ENCODE measurements around the gene JMJD8. TPM values are rescaled to one million over a fixed set of nuclear protein-coding genes. Genes with fewer than 3 reads are reported as not detected.

The JMJD8 gene
- total and polyA plus RNA-seq, 4 donors, result 21.2 to 52.6 (median 33.4) TPM

DNA sequence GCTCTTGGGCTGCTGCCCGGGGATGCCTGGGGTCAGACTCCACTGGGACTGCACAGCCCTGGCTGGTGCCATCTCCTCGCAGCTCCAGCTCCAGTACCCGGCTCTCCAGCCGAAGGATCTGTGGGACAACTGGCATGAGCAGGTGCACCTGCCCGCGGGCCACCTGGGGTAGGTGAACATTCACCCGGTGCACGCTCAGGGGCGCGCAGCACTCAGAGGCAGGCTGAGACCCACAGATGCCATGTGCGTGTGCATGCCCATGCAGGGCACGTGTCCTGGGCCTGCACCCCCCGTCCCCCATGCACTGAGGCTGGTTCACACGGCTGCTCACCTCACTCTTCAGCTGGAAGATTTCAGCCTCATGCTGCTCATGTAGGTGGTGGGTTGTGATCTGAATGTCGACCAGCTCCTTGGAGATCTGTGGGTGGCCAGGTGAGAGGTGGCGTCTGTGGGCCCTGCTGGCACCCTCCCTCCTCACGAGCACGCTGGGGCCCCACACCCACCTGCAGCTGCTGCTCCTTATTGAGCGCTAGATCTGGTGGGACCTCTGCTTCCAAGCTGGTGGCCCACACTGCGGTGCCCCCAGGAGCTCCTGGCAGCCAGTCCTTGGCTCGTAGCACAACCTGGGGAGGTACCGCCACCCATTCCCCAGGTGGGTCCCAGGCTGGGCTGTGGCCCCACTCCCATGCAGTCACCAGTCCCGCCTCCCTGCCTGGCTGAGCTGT lies 41.5 kb upstream of the JMJD8 start:
- H3K27me3 ChIP-seq (ENCODE audit: control insufficient read depth in 4 of 4, insufficient read depth in 4 of 4, low read length in 3 of 4), result peaks cover 0 to 2% (median 0%) of the 10 kb centered on the region in 4 donors
- no peak overlapping the region for H3K9ac ChIP-seq (ENCODE audit: low read depth in 1 of 2, low read length in 2 of 2)
- no peak overlapping the region for H3K4me3 ChIP-seq (ENCODE audit: low read depth in 1 of 3, low read length in 3 of 3)
- H3K36me3 ChIP-seq (ENCODE audit: control insufficient read depth in 4 of 4, insufficient read depth in 3 of 4, low read depth in 1 of 4, low read length in 3 of 4), result peaks cover 0 to 3% (median 0%) of the 10 kb centered on the region in 4 donors
- DNase-seq (ENCODE audit: low spot score), result no peak
- no peak overlapping the region for H3K27ac ChIP-seq (ENCODE audit: low read depth in 1 of 2, low read length in 2 of 2)
- H3K9me3 ChIP-seq (ENCODE audit: control insufficient read depth in 4 of 4, low read length in 3 of 4), result no peaks in the 10 kb centered on the region
- H3K4me1 ChIP-seq (ENCODE audit: control insufficient read depth in 4 of 4, insufficient read depth in 4 of 4, low read length in 3 of 4), result peaks cover 8 to 28% (median 22%) of the 10 kb centered on the region in 4 donors
- whole genome bisulfite sequencing, result 62% methylated on average over 23 of the region's 23 CpGs
- no peak for TF ChIP-seq GABPA (IDR thresholded peaks at IDR 0.05 in 1 of 2, conservative IDR thresholded peaks at IDR 0.05 in 1 of 2)
- no peak for TF ChIP-seq FOXA2 (IDR thresholded peaks at IDR 0.05)
- TF ChIP-seq, protein P1, sequence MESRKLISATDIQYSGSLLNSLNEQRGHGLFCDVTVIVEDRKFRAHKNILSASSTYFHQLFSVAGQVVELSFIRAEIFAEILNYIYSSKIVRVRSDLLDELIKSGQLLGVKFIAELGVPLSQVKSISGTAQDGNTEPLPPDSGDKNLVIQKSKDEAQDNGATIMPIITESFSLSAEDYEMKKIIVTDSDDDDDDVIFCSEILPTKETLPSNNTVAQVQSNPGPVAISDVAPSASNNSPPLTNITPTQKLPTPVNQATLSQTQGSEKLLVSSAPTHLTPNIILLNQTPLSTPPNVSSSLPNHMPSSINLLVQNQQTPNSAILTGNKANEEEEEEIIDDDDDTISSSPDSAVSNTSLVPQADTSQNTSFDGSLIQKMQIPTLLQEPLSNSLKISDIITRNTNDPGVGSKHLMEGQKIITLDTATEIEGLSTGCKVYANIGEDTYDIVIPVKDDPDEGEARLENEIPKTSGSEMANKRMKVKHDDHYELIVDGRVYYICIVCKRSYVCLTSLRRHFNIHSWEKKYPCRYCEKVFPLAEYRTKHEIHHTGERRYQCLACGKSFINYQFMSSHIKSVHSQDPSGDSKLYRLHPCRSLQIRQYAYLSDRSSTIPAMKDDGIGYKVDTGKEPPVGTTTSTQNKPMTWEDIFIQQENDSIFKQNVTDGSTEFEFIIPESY (IDR thresholded peaks at IDR 0.05), result no peak
- TF ChIP-seq, protein P2, sequence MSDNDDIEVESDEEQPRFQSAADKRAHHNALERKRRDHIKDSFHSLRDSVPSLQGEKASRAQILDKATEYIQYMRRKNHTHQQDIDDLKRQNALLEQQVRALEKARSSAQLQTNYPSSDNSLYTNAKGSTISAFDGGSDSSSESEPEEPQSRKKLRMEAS (IDR thresholded peaks at IDR 0.05), result no peak
- TF ChIP-seq YY1 (IDR thresholded peaks at IDR 0.05), result no peak
- TF ChIP-seq NR2F2 (IDR thresholded peaks at IDR 0.05), result no peak
- TF ChIP-seq, protein P3, sequence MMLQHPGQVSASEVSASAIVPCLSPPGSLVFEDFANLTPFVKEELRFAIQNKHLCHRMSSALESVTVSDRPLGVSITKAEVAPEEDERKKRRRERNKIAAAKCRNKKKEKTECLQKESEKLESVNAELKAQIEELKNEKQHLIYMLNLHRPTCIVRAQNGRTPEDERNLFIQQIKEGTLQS (IDR thresholded peaks at IDR 0.05), result no peak
- TF ChIP-seq, protein P4, sequence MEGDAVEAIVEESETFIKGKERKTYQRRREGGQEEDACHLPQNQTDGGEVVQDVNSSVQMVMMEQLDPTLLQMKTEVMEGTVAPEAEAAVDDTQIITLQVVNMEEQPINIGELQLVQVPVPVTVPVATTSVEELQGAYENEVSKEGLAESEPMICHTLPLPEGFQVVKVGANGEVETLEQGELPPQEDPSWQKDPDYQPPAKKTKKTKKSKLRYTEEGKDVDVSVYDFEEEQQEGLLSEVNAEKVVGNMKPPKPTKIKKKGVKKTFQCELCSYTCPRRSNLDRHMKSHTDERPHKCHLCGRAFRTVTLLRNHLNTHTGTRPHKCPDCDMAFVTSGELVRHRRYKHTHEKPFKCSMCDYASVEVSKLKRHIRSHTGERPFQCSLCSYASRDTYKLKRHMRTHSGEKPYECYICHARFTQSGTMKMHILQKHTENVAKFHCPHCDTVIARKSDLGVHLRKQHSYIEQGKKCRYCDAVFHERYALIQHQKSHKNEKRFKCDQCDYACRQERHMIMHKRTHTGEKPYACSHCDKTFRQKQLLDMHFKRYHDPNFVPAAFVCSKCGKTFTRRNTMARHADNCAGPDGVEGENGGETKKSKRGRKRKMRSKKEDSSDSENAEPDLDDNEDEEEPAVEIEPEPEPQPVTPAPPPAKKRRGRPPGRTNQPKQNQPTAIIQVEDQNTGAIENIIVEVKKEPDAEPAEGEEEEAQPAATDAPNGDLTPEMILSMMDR (IDR thresholded peaks at IDR 0.05; ENCODE audit: low read depth, low read length, missing input control), result no peak
- TF ChIP-seq, protein P5, sequence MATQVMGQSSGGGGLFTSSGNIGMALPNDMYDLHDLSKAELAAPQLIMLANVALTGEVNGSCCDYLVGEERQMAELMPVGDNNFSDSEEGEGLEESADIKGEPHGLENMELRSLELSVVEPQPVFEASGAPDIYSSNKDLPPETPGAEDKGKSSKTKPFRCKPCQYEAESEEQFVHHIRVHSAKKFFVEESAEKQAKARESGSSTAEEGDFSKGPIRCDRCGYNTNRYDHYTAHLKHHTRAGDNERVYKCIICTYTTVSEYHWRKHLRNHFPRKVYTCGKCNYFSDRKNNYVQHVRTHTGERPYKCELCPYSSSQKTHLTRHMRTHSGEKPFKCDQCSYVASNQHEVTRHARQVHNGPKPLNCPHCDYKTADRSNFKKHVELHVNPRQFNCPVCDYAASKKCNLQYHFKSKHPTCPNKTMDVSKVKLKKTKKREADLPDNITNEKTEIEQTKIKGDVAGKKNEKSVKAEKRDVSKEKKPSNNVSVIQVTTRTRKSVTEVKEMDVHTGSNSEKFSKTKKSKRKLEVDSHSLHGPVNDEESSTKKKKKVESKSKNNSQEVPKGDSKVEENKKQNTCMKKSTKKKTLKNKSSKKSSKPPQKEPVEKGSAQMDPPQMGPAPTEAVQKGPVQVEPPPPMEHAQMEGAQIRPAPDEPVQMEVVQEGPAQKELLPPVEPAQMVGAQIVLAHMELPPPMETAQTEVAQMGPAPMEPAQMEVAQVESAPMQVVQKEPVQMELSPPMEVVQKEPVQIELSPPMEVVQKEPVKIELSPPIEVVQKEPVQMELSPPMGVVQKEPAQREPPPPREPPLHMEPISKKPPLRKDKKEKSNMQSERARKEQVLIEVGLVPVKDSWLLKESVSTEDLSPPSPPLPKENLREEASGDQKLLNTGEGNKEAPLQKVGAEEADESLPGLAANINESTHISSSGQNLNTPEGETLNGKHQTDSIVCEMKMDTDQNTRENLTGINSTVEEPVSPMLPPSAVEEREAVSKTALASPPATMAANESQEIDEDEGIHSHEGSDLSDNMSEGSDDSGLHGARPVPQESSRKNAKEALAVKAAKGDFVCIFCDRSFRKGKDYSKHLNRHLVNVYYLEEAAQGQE (IDR thresholded peaks at IDR 0.05), result no peak
- TF ChIP-seq HNF4G (IDR thresholded peaks at IDR 0.05), result no peak
- no peak for TF ChIP-seq TAF1 (conservative IDR thresholded peaks at IDR 0.05)
- no peak for TF ChIP-seq HNF4A (conservative IDR thresholded peaks at IDR 0.05)
- no peak for TF ChIP-seq EGR1 (IDR thresholded peaks at IDR 0.05; ENCODE audit: low read depth in 2 of 2)
- no peak for TF ChIP-seq FOXA1 (IDR thresholded peaks at IDR 0.05)
- no peak for TF ChIP-seq SP1 (IDR thresholded peaks at IDR 0.05)
- no peak for TF ChIP-seq RXRA (IDR thresholded peaks at IDR 0.05)
- no peak for TF ChIP-seq RAD21 (IDR thresholded peaks at IDR 0.05)
